ENCODE results near the gene DIP2A.
A peak's percentile ranks its signal among the peaks of the same experiment; 100 is the strongest.

Gene DIP2A

GRCh38 chr21:46420241-46421190 lies 38.2 kb upstream of the DIP2A start:
- peak overlapping the region; percentile 3 for H3K27ac Mint-ChIP-seq
- DNase-seq: no peak
- peaks cover 52% of the 10 kb centered on the region for H3K36me3 Mint-ChIP-seq (ENCODE audit: low read depth)
- no peaks in the 10 kb centered on the region for H3K9me3 Mint-ChIP-seq
- no peaks in the 10 kb centered on the region for H3K27me3 Mint-ChIP-seq (ENCODE audit: low read depth, poor library complexity)
- no peak overlapping the region for H3K4me3 Mint-ChIP-seq
- TF ChIP-seq CTCF (IDR thresholded peaks at IDR 0.05): no peak
- peaks cover 10% of the 10 kb centered on the region for H3K4me1 Mint-ChIP-seq

- no peak for DNase-seq
- Mint-ChIP-seq H3K36me3 (ENCODE audit: low read depth) (peaks cover 44% of the 10 kb centered on the region), H3K4me1 (peaks cover 10% of the 10 kb centered on the region), H3K4me3 (no peak overlapping the region), H3K27ac (no peak overlapping the region), H3K27me3 (ENCODE audit: low read depth, poor library complexity) (no peaks in the 10 kb centered on the region), H3K9me3 (no peaks in the 10 kb centered on the region)
- TF ChIP-seq CTCF (IDR thresholded peaks at IDR 0.05): no peak
These were observed 37.4 kb upstream of the DIP2A start for GRCh38 chr21:46421191-46421750.

- peaks cover 43% of the 10 kb centered on the region for H3K36me3 Mint-ChIP-seq (ENCODE audit: low read depth)
- no peak for TF ChIP-seq CTCF (IDR thresholded peaks at IDR 0.05)
- H3K27ac Mint-ChIP-seq: no peak overlapping the region
- no peak overlapping the region for H3K4me3 Mint-ChIP-seq
- H3K9me3 Mint-ChIP-seq: no peaks in the 10 kb centered on the region
- no peak for DNase-seq
- no peaks in the 10 kb centered on the region for H3K27me3 Mint-ChIP-seq (ENCODE audit: low read depth, poor library complexity)
- peaks cover 10% of the 10 kb centered on the region for H3K4me1 Mint-ChIP-seq
These were observed 36.7 kb upstream of the DIP2A start for GRCh38 chr21:46421756-46422555.

- Mint-ChIP-seq H3K4me3 (no peak overlapping the region), H3K4me1 (peaks cover 10% of the 10 kb centered on the region), H3K9me3 (no peaks in the 10 kb centered on the region), H3K27me3 (ENCODE audit: low read depth, poor library complexity) (no peaks in the 10 kb centered on the region), H3K27ac (peak overlapping the region; percentile 54), H3K36me3 (ENCODE audit: low read depth) (peaks cover 43% of the 10 kb centered on the region)
- no peak for TF ChIP-seq CTCF (IDR thresholded peaks at IDR 0.05)
- DNase-seq: no peak
These were observed 36.0 kb upstream of the DIP2A start for GRCh38 chr21:46422636-46423241.

- peaks cover 10% of the 10 kb centered on the region for H3K4me1 Mint-ChIP-seq
- no peak for DNase-seq
- peaks cover 35% of the 10 kb centered on the region for H3K36me3 Mint-ChIP-seq (ENCODE audit: low read depth)
- TF ChIP-seq CTCF (IDR thresholded peaks at IDR 0.05): no peak
- H3K9me3 Mint-ChIP-seq: no peaks in the 10 kb centered on the region
- no peaks in the 10 kb centered on the region for H3K27me3 Mint-ChIP-seq (ENCODE audit: low read depth, poor library complexity)
- no peak overlapping the region for H3K4me3 Mint-ChIP-seq
- H3K27ac Mint-ChIP-seq: no peak overlapping the region
These were observed 35.1 kb upstream of the DIP2A start for GRCh38 chr21:46423546-46424038.

Data from nephron progenitor cell (in vitro differentiated cells).